Measurements from ENCODE around the gene KRTAP9-8. TPM values are rescaled to one million over a fixed set of nuclear protein-coding genes. Genes with fewer than 3 reads are reported as not detected.
"Not testable (repeated sequence)": the region's sequence is repeated elsewhere in the genome, so short reads cannot be mapped to it uniquely, and the experiment has no call there.

KRTAP9-8 gene
- not detected for total RNA-seq

- H3K27ac ChIP-seq; H3K9me3 ChIP-seq; H3K27me3 ChIP-seq; H3K4me1 ChIP-seq; ATAC-seq; H3K36me3 ChIP-seq (replicated peaks in 1 of 2; ENCODE audit: insufficient read depth in 1 of 2, low read depth in 2 of 2); H3K4me3 ChIP-seq; intact Hi-C loops (cut with DNase I); DNase-seq: not testable (repeated sequence)
- WGBS, 2 donors, result 31 to 48% methylated on average over 2 to 3 of the region's 3 CpGs
Observed at GRCh38 chr17:41237949-41238437, at the start of gene KRTAP9-8. Gene KRTAP9-8, plus strand, starts transcription at chr17:41237999. Its CDS starts 53 bp downstream, at chr17:41238052.

GRCh38 chr17:41189837-41190318 lies 47.9 kb upstream of the KRTAP9-8 start, which contains the start of gene KRTAP9-1:
Gene KRTAP9-1, plus strand, starts transcription at chr17:41189887. Its CDS starts 0 bp downstream, at chr17:41189887.
- DNase-seq; H3K4me1 ChIP-seq; H3K9me3 ChIP-seq; H3K4me3 ChIP-seq; H3K27ac ChIP-seq; intact Hi-C loops (cut with DNase I); H3K27me3 ChIP-seq; H3K36me3 ChIP-seq (replicated peaks in 1 of 2; ENCODE audit: insufficient read depth in 1 of 2, low read depth in 2 of 2); ATAC-seq: not testable (repeated sequence)
- 67% methylated on average over 1 of the region's 1 CpG; no CpG with 5 or more reads in 1 of the 2 donors for WGBS, 2 donors

GRCh38 chr17:41190328-41190727 lies 47.5 kb upstream of the KRTAP9-8 start:
- TF ChIP-seq, protein P1, sequence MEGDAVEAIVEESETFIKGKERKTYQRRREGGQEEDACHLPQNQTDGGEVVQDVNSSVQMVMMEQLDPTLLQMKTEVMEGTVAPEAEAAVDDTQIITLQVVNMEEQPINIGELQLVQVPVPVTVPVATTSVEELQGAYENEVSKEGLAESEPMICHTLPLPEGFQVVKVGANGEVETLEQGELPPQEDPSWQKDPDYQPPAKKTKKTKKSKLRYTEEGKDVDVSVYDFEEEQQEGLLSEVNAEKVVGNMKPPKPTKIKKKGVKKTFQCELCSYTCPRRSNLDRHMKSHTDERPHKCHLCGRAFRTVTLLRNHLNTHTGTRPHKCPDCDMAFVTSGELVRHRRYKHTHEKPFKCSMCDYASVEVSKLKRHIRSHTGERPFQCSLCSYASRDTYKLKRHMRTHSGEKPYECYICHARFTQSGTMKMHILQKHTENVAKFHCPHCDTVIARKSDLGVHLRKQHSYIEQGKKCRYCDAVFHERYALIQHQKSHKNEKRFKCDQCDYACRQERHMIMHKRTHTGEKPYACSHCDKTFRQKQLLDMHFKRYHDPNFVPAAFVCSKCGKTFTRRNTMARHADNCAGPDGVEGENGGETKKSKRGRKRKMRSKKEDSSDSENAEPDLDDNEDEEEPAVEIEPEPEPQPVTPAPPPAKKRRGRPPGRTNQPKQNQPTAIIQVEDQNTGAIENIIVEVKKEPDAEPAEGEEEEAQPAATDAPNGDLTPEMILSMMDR (IDR thresholded peaks at IDR 0.05), result no peak
- ATAC-seq, result no peak
- H3K4me1 ChIP-seq, result no peaks in the 10 kb centered on the region
- WGBS, 2 donors, result 63 to 86% methylated on average over 3 of the region's 3 CpGs
- no peak for DNase-seq
- intact Hi-C loops (cut with DNase I), result no loop called here
- no peak overlapping the region for H3K27ac ChIP-seq
- no peaks in the 10 kb centered on the region for H3K27me3 ChIP-seq
- no peaks in the 10 kb centered on the region for H3K9me3 ChIP-seq
- H3K4me3 ChIP-seq, result no peak overlapping the region
- H3K36me3 ChIP-seq (replicated peaks in 1 of 2; ENCODE audit: insufficient read depth in 1 of 2, low read depth in 2 of 2), result no peaks in the 10 kb centered on the region

DNA sequence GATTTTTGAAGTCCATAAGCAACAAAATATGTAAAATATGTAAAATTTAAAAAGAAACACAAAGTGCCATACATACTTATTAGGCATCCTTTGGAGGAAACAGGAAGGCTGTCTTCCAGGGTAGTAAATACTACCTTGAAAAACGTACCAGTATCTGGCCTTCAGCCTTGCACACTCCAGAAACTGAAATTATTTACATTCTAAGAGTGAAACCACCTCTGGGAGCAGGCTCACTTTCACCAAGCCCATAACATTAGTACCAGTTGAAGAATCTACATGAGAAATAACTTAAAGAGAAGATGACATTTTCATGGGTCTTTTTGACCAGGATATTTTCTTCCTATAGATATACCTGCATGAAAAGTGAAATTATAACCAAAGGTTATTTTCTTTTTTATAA lies 41.7 kb upstream of the KRTAP9-8 start:
- 17 to 30% methylated on average over 1 of the region's 1 CpG for WGBS, 2 donors
- Histone ChIP-seq H3K27ac (no peak overlapping the region), H3K4me3 (no peak overlapping the region), H3K36me3 (replicated peaks in 1 of 2; ENCODE audit: insufficient read depth in 1 of 2, low read depth in 2 of 2) (no peaks in the 10 kb centered on the region), H3K27me3 (no peaks in the 10 kb centered on the region), H3K4me1 (no peaks in the 10 kb centered on the region), H3K9me3 (no peaks in the 10 kb centered on the region)
- intact Hi-C loops (cut with DNase I), result no loop called here
- DNase-seq (no peak), ATAC-seq (no peak)
- no peak for TF ChIP-seq POLR2A (IDR thresholded peaks at IDR 0.05)
- TF ChIP-seq, protein P1 (IDR thresholded peaks at IDR 0.05), result no peak

DNA sequence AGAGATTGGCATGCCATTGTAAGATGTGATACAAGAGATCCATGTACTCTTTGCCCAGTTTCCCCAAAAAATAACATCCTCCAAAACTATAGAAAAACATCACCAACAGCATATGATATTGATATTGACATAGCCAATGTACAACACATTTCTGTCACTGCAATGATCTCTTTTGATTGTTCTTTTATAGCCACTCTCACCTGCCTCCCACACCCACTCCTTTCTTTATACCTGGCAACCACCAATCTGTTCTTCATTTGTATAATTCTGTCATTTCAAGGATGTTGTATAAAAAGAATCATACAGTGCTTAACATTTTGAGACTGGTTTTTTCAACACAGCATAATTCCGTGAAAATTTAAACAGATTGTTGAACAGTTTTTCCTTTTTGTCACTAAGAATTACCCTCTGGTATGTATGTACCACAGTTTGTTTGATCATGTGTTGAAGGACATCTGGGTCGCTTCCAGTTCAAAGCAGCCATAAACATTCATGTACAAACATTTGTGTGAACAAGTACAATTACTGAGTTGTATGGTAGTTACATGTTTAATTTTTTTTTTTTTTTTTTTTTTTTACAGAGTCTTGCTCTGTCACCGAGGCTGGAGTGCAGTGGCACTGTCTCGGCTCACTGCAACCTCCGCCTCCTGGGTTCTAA lies 38.2 kb upstream of the KRTAP9-8 start:
- Histone ChIP-seq H3K27ac (no peak overlapping the region), H3K4me1 (no peaks in the 10 kb centered on the region), H3K9me3 (no peaks in the 10 kb centered on the region), H3K27me3 (no peaks in the 10 kb centered on the region), H3K36me3 (replicated peaks in 1 of 2; ENCODE audit: insufficient read depth in 1 of 2, low read depth in 2 of 2) (no peaks in the 10 kb centered on the region), H3K4me3 (no peak overlapping the region)
- 50 to 52% methylated on average over 4 of the region's 5 CpGs for WGBS, 2 donors
- TF ChIP-seq POLR2A (IDR thresholded peaks at IDR 0.05), result no peak
- TF ChIP-seq, protein P1 (IDR thresholded peaks at IDR 0.05), result no peak
- intact Hi-C loops (cut with DNase I), result no loop called here
- no peak for ATAC-seq
- DNase-seq, result no peak

Measured in body of pancreas (tissue), 4 donors.